PC-9 (cell line): Measurements from ENCODE around the gene RAB7A. TPM values are rescaled to one million over a fixed set of nuclear protein-coding genes. Genes with fewer than 3 reads are reported as not detected.

Experiments used
- BruUV-seq: library from RNA; stranded (reverse); fragments of 400-500 nt; replicated peaks from 2 replicates; lab custom pipeline; 2021; lab: Mats Ljungman, UMichigan
- CTCF ChIA-PET: fragments of 300-600 bp; sonication (Branson Sonifier 250); formaldehyde crosslinking; loops from one replicate; lab custom pipeline; 2022; ENCODE audit warnings: antibody characterized with exemption; lab: Charles Lee
- POLR2A ChIA-PET: fragments of 300-600 bp; sonication (Branson Sonifier 250); formaldehyde crosslinking; loops from one replicate; lab custom pipeline; 2022; ENCODE audit warnings: antibody characterized with exemption; ENCODE audit not compliant: unreplicated experiment; lab: Charles Lee
- DNase-seq, 2 experiments: peaks; one replicate each; pipeline versions ENCODE4 v3.0.0 to v3.0.0-alpha.2; 2015 to 2022; ENCODE audit warnings: mixed read lengths in 1 of 2
- H2AFZ ChIP-seq: fragments of 200-600 bp; sonication (generic); 2 replicates; pipeline ENCODE4 v1.8.1; 2017; ENCODE audit warnings: antibody characterized with exemption
- H3F3A ChIP-seq: fragments of 200-600 bp; sonication (generic); 2 replicates; pipeline ENCODE4 v1.8.1; 2017; ENCODE audit warnings: antibody characterized with exemption, mild to moderate bottlenecking, low read depth; ENCODE audit not compliant: insufficient read depth
- H3K27ac ChIP-seq: fragments of 200-600 bp; sonication (generic); 2 replicates; pipeline ENCODE4 v1.6.1; 2016; ENCODE audit warnings: mixed run types
- H3K27me3 ChIP-seq: fragments of 200-600 bp; sonication (generic); 2 replicates; pipeline ENCODE4 v1.6.1; 2016; ENCODE audit warnings: low read depth, mixed run types; ENCODE audit not compliant: insufficient read depth
- H3K36me3 ChIP-seq: fragments of 200-600 bp; sonication (generic); 2 replicates; pipeline ENCODE4 v1.6.1; 2016; ENCODE audit warnings: low read depth, mixed run types
- H3K4me1 ChIP-seq: fragments of 200-600 bp; sonication (generic); replicated peaks from 2 replicates; pipeline ENCODE4 v1.6.1; 2016; ENCODE audit warnings: mixed run types; ENCODE audit not compliant: insufficient read depth
- H3K4me2 ChIP-seq: fragments of 200-600 bp; sonication (generic); 2 replicates; pipeline ENCODE4 v1.6.1; 2017; ENCODE audit warnings: mixed run types
- H3K4me3 ChIP-seq: fragments of 200-600 bp; sonication (generic); 2 replicates; pipeline ENCODE4 v1.6.1; 2016; ENCODE audit warnings: mixed run types
- H3K79me2 ChIP-seq: fragments of 200-600 bp; sonication (generic); 2 replicates; pipeline ENCODE4 v1.6.1; 2017; ENCODE audit warnings: low read depth, mixed run types
- H3K9me2 ChIP-seq: fragments of 200-600 bp; sonication (generic); 2 replicates; pipeline ENCODE4 v1.8.1; 2017; ENCODE audit warnings: mild to moderate bottlenecking; ENCODE audit not compliant: insufficient read depth
- H3K9me3 ChIP-seq: fragments of 200-600 bp; sonication (generic); 2 replicates; pipeline ENCODE4 v1.8.1; 2016; ENCODE audit warnings: low read depth; ENCODE audit not compliant: insufficient read depth
- H4K20me1 ChIP-seq: fragments of 200-600 bp; sonication (generic); 2 replicates; pipeline ENCODE4 v1.8.1; 2017; ENCODE audit not compliant: insufficient read depth
- CTCF ChIP-seq: fragments of 200-600 bp; sonication (generic); conservative IDR thresholded peaks from 2 replicates; pipeline ENCODE4 v1.6.1; 2017; ENCODE audit warnings: mixed run types, antibody characterized with exemption, mild to moderate bottlenecking, moderate library complexity
- EZH2 ChIP-seq: fragments of 200-600 bp; sonication (generic); IDR thresholded peaks from 2 replicates; pipeline ENCODE4 v1.8.0; 2017; ENCODE audit warnings: antibody characterized with exemption, low read depth
- intact Hi-C: fragments of 100-400 bp; cut with micrococcal nuclease; formaldehyde crosslinking; loops from one replicate; pipeline ENCODE4 v1.10.0; 2022; ENCODE audit not compliant: unreplicated experiment
- total RNA-seq: library from RNA; stranded (reverse); gene quantifications from 2 replicates; pipeline ENCODE4 v1.2.3, GENCODE V29; 2021

The RAB7A gene
- total RNA-seq, 1 experiment from 2014 or later, result 319 TPM

- no peaks in the 10 kb centered on the region for H4K20me1 ChIP-seq
- ChIA-PET CTCF (interaction anchor here (1.3 kb wide), 1 partner anchor 165 kb away, joined by 6 read pairs; no protein-coding TSS in a partner anchor), POLR2A (no interaction called here)
- H3F3A ChIP-seq, result no peaks in the 10 kb centered on the region
- intact Hi-C loops, result no loop called here
- H2AFZ ChIP-seq, result no peak overlapping the region
- no peaks in the 10 kb centered on the region for H3K9me2 ChIP-seq
- no peaks in the 10 kb centered on the region for H3K27me3 ChIP-seq
- no peaks in the 10 kb centered on the region for H3K9me3 ChIP-seq
- no peaks in the 10 kb centered on the region for H3K79me2 ChIP-seq
- TF ChIP-seq EZH2 (no peak), CTCF (no peak)
- no peaks in the 10 kb centered on the region for H3K4me1 ChIP-seq
- peak overlapping the region; percentile 68 for H3K4me2 ChIP-seq
- BruUV-seq, result no TSS peak
- DNase-seq, result peak in 1 of 2 experiments; percentile 27
- H3K36me3 ChIP-seq, result no peaks in the 10 kb centered on the region
- H3K4me3 ChIP-seq, result peak overlapping the region; percentile 27; the same call in 1 of the 2 replicates
- no peak overlapping the region for H3K27ac ChIP-seq
These were observed 119.3 kb downstream of the RAB7A start for GRCh38 chr3:128845119-128845777.

GRCh38 chr3:128845778-128846485, 119.9 kb downstream of the RAB7A start:
- TF ChIP-seq CTCF, result peak; percentile 60
- TF ChIP-seq EZH2, result no peak
- Histone ChIP-seq H3K4me3 (peak overlapping the region; percentile 27; the same call in 1 of the 2 replicates), H3K4me1 (no peaks in the 10 kb centered on the region), H3K4me2 (peak overlapping the region; percentile 68), H2AFZ (peak overlapping the region; percentile 67), H3K27me3 (no peaks in the 10 kb centered on the region), H3K9me3 (no peaks in the 10 kb centered on the region), H3K9me2 (no peaks in the 10 kb centered on the region), H3K27ac (no peak overlapping the region), H3F3A (no peaks in the 10 kb centered on the region), H3K79me2 (no peaks in the 10 kb centered on the region), H4K20me1 (no peaks in the 10 kb centered on the region), H3K36me3 (no peaks in the 10 kb centered on the region)
- BruUV-seq, result no TSS peak
- intact Hi-C loops, result no loop called here
- peak; percentile 47 to 86 for DNase-seq
- ChIA-PET POLR2A (no interaction called here), CTCF (interaction anchor here (0.6 to 1.3 kb wide), 2 partner anchors 165 to 230 kb away, joined by 6 to 10 read pairs; no protein-coding TSS in a partner anchor)

- intact Hi-C loops, result no loop called here
- H3K27me3 ChIP-seq, result no peaks in the 10 kb centered on the region
These were observed 120.5 kb downstream of the RAB7A start for GRCh38 chr3:128846486-128846891.

More at GRCh38 chr3:128846486-128846891, 120.5 kb downstream of the RAB7A start:
- H2AFZ ChIP-seq, result no peak overlapping the region
- H3K79me2 ChIP-seq, result no peaks in the 10 kb centered on the region
- no peak overlapping the region; the same call in 1 of the 2 replicates for H3K4me2 ChIP-seq
- no peak overlapping the region for H3K27ac ChIP-seq
- no TSS peak for BruUV-seq
- no peak overlapping the region for H3K4me3 ChIP-seq
- H3K4me1 ChIP-seq, result no peaks in the 10 kb centered on the region
- ChIA-PET POLR2A (no interaction called here), CTCF (interaction anchor here (0.6 to 0.8 kb wide), 2 partner anchors 229 to 243 kb away, joined by 10 to 17 read pairs; no protein-coding TSS in a partner anchor)
- no peaks in the 10 kb centered on the region for H3K9me2 ChIP-seq
- TF ChIP-seq CTCF (no peak), EZH2 (no peak)
- DNase-seq, result no peak
- H3K9me3 ChIP-seq, result no peaks in the 10 kb centered on the region
- no peaks in the 10 kb centered on the region for H3K36me3 ChIP-seq
- no peaks in the 10 kb centered on the region for H4K20me1 ChIP-seq
- H3F3A ChIP-seq, result no peaks in the 10 kb centered on the region
